AG10803 (cell line): Measurements from ENCODE around the gene PIK3C2B.
A peak's percentile ranks its signal among the peaks of the same experiment; 100 is the strongest.

Experiments used
- DNase-seq: peaks from one replicate; pipeline ENCODE4 v3.0.0; 2010; ENCODE audit warnings: low read depth
- H3K4me3 ChIP-seq: 2 replicates; pipeline ENCODE4 v1.5.1; 2011; ENCODE audit warnings: mild to moderate bottlenecking, low read length, control low read depth
- TF ChIP-seq, protein P1 (sequence below): conservative IDR thresholded peaks from 2 replicates; pipeline ENCODE4 v1.5.1; 2011; ENCODE audit warnings: mild to moderate bottlenecking, low read length, control low read depth, inconsistent platforms

Gene PIK3C2B

DNA sequence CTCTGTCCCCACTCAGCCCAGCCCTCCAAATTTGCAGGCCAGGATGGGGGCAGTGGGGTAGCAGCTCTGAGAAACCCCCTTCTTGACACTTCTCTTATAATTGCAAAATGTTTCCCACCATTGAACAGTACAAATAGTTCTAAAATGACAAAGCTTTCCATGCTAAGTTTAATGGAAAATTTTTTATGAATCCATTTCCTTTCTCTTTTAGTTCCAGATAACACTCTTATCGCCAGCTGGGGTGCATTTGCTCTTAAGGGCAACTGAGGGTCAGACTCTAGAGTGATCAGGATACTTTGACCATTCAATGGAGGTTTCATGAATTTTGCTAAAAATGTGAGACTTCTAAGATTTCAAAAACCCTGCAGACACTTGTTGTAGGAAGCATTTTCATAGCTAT is 29.9 kb downstream of the PIK3C2B start:
- TF ChIP-seq, protein P1, sequence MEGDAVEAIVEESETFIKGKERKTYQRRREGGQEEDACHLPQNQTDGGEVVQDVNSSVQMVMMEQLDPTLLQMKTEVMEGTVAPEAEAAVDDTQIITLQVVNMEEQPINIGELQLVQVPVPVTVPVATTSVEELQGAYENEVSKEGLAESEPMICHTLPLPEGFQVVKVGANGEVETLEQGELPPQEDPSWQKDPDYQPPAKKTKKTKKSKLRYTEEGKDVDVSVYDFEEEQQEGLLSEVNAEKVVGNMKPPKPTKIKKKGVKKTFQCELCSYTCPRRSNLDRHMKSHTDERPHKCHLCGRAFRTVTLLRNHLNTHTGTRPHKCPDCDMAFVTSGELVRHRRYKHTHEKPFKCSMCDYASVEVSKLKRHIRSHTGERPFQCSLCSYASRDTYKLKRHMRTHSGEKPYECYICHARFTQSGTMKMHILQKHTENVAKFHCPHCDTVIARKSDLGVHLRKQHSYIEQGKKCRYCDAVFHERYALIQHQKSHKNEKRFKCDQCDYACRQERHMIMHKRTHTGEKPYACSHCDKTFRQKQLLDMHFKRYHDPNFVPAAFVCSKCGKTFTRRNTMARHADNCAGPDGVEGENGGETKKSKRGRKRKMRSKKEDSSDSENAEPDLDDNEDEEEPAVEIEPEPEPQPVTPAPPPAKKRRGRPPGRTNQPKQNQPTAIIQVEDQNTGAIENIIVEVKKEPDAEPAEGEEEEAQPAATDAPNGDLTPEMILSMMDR: no peak
- DNase-seq: no peak
- H3K4me3 ChIP-seq: no peak overlapping the region

DNA sequence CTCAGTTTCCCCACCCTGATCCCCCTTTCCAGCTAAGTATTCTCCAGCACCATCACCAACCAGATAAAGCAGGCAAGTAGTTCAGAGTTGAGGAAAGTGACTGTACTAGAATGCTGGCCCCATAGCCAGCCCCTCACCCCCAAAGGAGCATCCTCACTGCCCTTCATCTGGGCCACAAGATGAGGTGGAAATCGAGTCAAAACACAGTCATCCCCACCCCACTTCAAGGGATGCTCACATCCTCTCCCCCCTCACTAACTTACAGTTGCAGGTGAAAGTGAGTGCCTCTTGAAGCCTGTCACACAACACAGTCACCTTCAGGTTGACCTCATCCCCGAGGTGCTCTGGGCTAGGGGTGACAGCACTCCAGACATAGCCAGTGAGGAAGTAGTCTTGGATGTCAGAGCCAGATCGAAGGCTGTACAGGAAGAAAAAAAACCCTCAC is 30.4 kb downstream of the PIK3C2B start:
- TF ChIP-seq, protein P1: no peak
- DNase-seq: no peak
- no peak overlapping the region for H3K4me3 ChIP-seq

DNA sequence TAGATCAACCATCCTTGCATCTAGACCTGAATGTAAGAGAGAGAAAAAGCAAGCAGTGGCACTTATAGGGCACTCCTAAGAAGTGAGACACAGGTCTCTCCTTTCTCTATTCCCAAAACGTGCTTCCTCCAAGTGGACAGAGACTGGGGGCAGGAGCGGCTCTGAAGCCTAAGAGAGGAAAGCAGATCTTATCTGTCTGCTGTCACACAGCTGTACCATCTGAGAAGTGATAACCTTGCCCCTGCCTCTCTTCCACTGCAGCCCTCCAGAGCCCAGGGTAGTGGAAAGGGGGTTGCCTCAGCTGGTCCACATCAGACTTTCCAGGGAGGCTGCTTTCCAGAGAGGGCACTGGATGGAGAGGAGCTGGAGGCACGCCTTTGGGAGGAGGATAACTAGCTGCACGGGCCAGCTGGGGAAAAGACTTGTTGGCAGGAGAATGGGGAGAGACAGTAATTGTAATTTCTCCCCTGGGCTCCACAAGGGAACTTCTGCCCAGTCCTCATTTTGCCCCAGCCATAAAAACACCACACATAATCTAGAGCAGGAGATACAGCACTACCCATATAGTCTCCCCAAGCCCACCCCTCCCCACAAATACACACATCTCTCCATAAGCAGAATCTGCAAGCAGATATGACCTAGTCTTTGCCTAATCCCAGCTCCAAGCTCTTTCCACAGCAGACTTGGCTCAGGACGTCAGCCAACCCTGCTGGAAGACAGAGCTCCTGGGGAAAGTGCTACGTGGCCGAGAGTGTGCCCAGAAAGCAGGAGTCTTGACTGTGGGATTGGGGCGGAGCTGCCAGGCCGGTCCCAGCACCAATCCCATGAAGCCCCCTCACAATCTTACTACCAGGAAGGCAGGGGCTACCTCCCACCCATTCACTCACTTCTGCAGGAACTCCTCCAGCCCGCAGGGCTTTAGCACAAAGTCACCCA is 31.2 kb downstream of the PIK3C2B start:
- no peak overlapping the region for H3K4me3 ChIP-seq
- DNase-seq: peak; percentile 35
- TF ChIP-seq, protein P1: no peak

DNA sequence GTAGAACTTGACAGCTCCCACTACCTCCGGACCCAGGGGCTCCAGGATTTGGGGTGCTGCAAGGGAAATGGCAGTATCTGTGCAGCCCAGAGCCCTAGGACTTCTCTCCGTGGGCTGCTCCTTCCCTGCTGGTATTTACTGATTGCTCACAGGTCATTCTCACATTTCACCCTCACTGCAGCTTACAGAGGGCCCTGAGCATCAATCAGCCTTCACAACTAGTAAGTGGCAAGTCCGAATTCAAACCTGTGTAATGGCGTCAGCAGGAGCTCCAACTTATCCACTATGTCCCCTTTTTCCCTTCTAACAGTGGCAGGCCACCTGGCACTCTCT is 32.4 kb downstream of the PIK3C2B start:
- no peak for DNase-seq
- H3K4me3 ChIP-seq: no peak overlapping the region
- TF ChIP-seq, protein P1: no peak

DNA sequence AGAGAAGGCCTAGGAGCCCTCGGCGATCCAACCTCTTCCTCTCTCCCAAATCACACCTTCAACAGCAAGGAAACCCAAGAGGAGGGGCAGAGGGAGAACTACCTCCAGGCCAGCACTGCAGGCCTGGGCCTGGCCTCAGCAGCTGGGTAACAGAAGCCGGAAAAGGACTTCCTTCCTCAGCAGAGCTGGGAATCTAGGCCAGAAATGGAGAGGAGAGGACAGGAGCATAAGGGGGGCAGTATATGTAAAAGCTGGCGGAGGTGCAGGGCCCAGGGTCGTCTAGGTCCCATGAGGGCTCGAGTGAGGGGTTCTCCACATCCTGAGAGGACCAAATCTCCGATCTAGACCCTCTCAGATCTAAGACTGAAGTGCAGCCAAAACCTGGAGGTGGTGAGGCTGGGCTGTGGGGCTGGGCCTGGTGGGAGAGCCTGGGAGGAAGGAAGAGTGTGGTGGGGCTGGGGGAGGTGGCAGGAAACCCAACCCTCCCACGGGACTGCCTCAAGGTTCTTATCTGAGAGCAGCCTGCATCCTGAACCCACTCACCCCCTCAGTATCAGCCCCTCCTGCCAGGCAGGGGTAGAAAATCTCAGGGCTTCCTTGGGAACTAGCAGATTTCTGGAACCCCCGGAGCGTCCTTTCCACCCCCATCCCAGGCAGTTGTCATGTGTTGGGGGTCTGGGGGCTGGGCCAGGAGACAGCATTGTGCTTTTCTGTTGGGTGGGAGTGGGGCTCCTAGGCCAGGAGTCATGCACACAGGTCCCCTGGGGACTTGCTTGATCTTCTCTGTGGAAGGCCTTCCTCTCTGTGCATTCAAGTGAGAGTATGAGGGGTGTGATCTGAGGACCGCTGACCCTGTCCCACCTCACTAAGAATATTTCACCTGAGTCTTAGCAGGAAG is 33.0 kb downstream of the PIK3C2B start:
- TF ChIP-seq, protein P1: no peak
- DNase-seq: no peak
- H3K4me3 ChIP-seq: no peak overlapping the region

DNA sequence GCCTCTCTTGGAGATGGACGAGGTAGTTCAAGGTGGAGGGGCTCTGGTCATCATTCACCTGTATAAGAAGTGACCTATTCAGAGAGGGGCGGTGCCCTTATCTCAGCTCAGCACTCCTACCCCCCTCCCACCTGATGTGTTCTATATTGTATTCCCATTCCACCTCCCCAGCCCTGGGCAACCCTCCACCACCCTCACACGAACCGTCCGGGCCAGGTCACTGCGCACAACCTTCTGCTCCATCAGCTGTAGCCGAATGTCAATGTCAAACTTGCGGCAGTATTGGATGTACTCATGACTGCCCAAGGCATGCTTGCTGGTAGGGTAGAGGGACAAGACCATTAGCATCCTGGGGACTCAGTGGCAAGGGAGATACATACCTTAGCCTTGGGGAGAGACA is 34.3 kb downstream of the PIK3C2B start:
- TF ChIP-seq, protein P1: no peak
- no peak overlapping the region for H3K4me3 ChIP-seq
- DNase-seq: no peak
